NB4 (cell line): ENCODE data around the gene BRSK2.

ENCODE experiments used
- DNase-seq: peaks from one replicate; pipeline ENCODE4 v3.0.0; 2010; ENCODE audit warnings: low read depth
- H3K4me3 ChIP-seq: one replicate; pipeline ENCODE4 v1.5.1; 2011; ENCODE audit warnings: mild to moderate bottlenecking, low read depth, low read length, moderate library complexity
- MYC ChIP-seq: IDR thresholded peaks from 2 replicates; pipeline ENCODE4 v1.6.1; 2011; ENCODE audit warnings: low read depth, low read length
- POLR2A ChIP-seq: IDR thresholded peaks from 2 replicates; pipeline ENCODE4 v1.6.1; 2011; ENCODE audit warnings: mild to moderate bottlenecking; ENCODE audit not compliant: insufficient read length; ENCODE audit errors: extremely low read depth
- TF ChIP-seq, protein P1 (sequence below): IDR thresholded peaks from one replicate; pipeline ENCODE4 v1.5.1; 2012; ENCODE audit warnings: low read depth, low read length
- TF ChIP-seq, protein P2 (sequence below): IDR thresholded peaks from 2 replicates; pipeline ENCODE4 v1.6.1; 2011; ENCODE audit warnings: low read depth, low read length

BRSK2 gene

GRCh38 chr11:1360181-1360834, 29.4 kb upstream of the BRSK2 start:
- H3K4me3 ChIP-seq: no peak overlapping the region
- DNase-seq: no peak
- TF ChIP-seq, protein P1, sequence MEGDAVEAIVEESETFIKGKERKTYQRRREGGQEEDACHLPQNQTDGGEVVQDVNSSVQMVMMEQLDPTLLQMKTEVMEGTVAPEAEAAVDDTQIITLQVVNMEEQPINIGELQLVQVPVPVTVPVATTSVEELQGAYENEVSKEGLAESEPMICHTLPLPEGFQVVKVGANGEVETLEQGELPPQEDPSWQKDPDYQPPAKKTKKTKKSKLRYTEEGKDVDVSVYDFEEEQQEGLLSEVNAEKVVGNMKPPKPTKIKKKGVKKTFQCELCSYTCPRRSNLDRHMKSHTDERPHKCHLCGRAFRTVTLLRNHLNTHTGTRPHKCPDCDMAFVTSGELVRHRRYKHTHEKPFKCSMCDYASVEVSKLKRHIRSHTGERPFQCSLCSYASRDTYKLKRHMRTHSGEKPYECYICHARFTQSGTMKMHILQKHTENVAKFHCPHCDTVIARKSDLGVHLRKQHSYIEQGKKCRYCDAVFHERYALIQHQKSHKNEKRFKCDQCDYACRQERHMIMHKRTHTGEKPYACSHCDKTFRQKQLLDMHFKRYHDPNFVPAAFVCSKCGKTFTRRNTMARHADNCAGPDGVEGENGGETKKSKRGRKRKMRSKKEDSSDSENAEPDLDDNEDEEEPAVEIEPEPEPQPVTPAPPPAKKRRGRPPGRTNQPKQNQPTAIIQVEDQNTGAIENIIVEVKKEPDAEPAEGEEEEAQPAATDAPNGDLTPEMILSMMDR: no peak
- TF ChIP-seq, protein P2, sequence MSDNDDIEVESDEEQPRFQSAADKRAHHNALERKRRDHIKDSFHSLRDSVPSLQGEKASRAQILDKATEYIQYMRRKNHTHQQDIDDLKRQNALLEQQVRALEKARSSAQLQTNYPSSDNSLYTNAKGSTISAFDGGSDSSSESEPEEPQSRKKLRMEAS: no peak
- no peak for TF ChIP-seq MYC
- no peak for TF ChIP-seq POLR2A

DNA sequence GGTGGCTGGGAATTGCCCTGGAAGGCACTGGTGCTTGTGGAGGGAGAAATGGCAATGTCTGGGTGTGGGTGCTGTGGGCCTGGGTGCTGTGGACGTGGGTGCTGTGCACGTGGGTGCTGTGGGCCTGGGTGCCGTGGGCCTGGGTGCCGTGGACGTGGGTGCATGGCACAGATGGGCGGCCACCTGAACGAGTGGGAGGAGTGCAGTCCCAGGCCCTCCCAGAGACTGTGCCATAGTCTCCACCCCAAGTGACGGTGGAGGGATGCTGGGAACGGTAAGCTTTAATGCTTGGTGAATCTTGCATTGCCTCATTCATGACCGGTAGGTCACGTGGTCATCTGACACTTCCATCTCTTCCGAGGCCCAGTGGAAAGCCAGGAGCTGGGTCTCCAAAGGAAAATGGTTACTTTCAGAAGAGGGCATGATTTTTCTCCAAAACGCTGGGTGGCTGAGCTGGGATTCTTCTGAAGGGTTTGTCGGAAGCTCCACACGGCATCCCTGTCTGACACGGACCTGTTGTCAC, 28.8 kb upstream of the BRSK2 start:
- TF ChIP-seq, protein P1: no peak
- TF ChIP-seq, protein P2: no peak
- TF ChIP-seq MYC (no peak), POLR2A (no peak)
- no peak overlapping the region for H3K4me3 ChIP-seq
- no peak for DNase-seq

DNA sequence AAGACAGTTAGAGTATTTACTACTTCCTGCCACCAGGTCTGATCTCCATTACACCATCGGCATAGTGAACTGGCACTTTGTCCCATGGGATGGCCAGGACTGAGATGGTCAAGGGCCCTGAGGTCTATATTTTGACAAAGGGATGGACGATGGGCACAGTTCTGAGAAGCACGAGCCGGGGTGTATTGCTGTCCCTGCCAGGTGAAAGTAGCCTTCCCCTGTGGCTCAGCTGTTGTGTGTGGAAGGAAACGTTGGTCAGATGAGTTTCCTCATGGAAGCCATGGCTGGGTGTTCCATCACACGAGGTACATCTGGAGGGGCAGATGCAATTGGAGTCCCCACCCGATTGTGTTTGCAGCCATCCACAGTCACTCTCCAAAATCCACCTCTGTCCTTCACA, 27.9 kb upstream of the BRSK2 start:
- TF ChIP-seq, protein P1: no peak
- TF ChIP-seq, protein P2: no peak
- TF ChIP-seq MYC (no peak), POLR2A (no peak)
- no peak overlapping the region for H3K4me3 ChIP-seq
- DNase-seq: no peak

DNA sequence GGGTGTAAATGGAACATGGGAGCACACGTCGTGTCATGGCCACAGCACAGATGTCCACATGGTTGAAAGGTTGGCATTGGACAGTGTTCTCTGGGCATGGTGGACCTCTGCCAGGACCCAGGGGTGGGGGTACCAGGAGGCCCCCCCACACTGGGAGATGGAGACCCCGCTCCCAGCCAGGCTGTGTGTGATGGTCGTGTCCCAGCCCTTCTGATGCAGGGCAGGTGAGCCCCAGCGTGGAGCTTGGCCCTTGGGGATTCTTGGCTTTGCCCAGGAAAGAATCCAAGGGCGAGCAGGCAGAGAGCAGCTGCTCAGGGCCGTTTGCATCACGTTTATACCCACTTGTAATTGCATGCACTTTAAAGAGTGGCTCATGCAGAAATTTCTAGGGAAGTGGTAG, 22.0 kb upstream of the BRSK2 start:
- H3K4me3 ChIP-seq: no peak overlapping the region
- TF ChIP-seq, protein P1: no peak
- TF ChIP-seq MYC (no peak), POLR2A (no peak)
- TF ChIP-seq, protein P2: no peak
- DNase-seq: no peak

DNA sequence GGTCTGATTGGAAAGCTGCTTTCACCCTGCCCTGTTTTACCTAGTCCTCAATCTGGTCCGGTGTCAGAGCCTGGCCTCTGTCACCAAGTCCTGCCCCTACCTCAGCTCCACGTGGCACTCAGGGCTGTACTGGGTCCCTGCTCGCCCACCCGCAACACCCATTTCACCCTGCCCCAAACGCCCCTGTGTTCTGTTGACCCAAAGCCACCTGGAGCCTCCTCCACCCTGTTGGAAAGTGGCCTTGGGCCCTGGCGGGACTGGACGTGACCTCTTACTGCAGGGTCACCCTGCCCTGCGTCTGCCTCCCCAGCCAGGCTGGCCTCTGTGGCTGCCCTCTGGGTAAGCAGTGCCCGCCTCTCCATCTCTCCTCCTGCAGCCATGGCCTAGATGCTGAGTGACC, 21.5 kb upstream of the BRSK2 start:
- no peak overlapping the region for H3K4me3 ChIP-seq
- no peak for DNase-seq
- TF ChIP-seq, protein P1: no peak
- no peak for TF ChIP-seq MYC
- TF ChIP-seq POLR2A: no peak
- TF ChIP-seq, protein P2: no peak

DNA sequence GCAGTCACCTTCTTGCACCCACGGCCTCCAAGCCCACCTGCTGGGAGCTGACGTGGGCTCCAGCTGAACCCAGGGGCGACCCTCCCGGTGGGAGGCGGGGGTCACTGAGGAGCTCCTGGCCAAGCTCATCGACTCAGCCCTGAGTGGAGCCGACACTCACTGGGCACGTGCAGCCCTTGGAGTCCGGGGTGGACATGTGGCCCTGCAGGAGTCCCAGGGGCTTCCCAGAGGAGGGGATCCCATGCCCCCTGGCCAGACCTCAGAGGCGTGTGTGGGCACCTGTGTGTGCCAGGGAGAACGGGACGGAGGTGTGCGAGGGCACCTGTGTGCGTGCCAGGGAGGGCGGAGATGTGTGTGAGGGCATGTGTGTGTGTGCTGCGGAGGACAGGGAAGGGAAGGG, 20.8 kb upstream of the BRSK2 start:
- no peak overlapping the region for H3K4me3 ChIP-seq
- no peak for DNase-seq
- TF ChIP-seq, protein P1: no peak
- no peak for TF ChIP-seq MYC
- TF ChIP-seq POLR2A: no peak
- TF ChIP-seq, protein P2: no peak
